H9 (cell line): ENCODE data around the gene PLD1. TPM values are rescaled to one million over a fixed set of nuclear protein-coding genes. Genes with fewer than 3 reads are reported as not detected.

Experiments
- DNase-seq: peaks from one replicate; pipeline ENCODE4 v3.0.0-alpha.2; 2017
- H2AFZ ChIP-seq: one replicate; pipeline ENCODE4 v1.6.1; 2013; ENCODE audit warnings: mild to moderate bottlenecking, low read length, control low read depth, moderate library complexity
- H2AK5ac ChIP-seq: 2 replicates; pipeline ENCODE4 v1.6.1; 2013; ENCODE audit warnings: low read length, control low read depth, mixed read lengths; ENCODE audit not compliant: insufficient read length
- H2BK120ac ChIP-seq: one replicate; pipeline ENCODE4 v1.6.1; 2013; ENCODE audit warnings: low read depth, mild to moderate bottlenecking, low read length, control low read depth, inconsistent platforms; ENCODE audit not compliant: poor library complexity, severe bottlenecking
- H2BK12ac ChIP-seq: 2 replicates; pipeline ENCODE4 v1.6.1; 2013; ENCODE audit warnings: low read length, control low read depth, mixed read lengths, low read depth; ENCODE audit not compliant: insufficient read length
- H2BK15ac ChIP-seq: 2 replicates; pipeline ENCODE4 v1.6.1; 2013; ENCODE audit warnings: low read depth, low read length, control low read depth
- H2BK20ac ChIP-seq: one replicate; pipeline ENCODE4 v1.6.1; 2013; ENCODE audit warnings: low read depth, mild to moderate bottlenecking, low read length, control low read depth, inconsistent platforms; ENCODE audit not compliant: poor library complexity, severe bottlenecking
- H2BK5ac ChIP-seq: 2 replicates; pipeline ENCODE4 v1.6.1; 2013; ENCODE audit warnings: low read length, control low read depth, mixed read lengths; ENCODE audit not compliant: insufficient read length
- H3K14ac ChIP-seq: 2 replicates; pipeline ENCODE4 v1.6.1; 2013; ENCODE audit warnings: low read length, control low read depth; ENCODE audit not compliant: insufficient read depth
- H3K18ac ChIP-seq: 2 replicates; pipeline ENCODE4 v1.6.1; 2013; ENCODE audit warnings: low read depth, mild to moderate bottlenecking, mixed read lengths, low read length, control low read depth; ENCODE audit not compliant: insufficient read length
- H3K23ac ChIP-seq: 2 replicates; pipeline ENCODE4 v1.6.1; 2013; ENCODE audit warnings: low read length, control low read depth, mixed read lengths, low read depth; ENCODE audit not compliant: insufficient read length
- H3K23me2 ChIP-seq: 2 replicates; pipeline ENCODE4 v1.6.1; 2013; ENCODE audit warnings: low read depth, mild to moderate bottlenecking, mixed read lengths, low read length, control low read depth; ENCODE audit not compliant: insufficient read length, poor library complexity, severe bottlenecking
- H3K27ac ChIP-seq: 2 replicates; pipeline ENCODE4 v1.5.1; 2013; ENCODE audit warnings: low read length, control low read depth, mixed read lengths, low read depth; ENCODE audit not compliant: insufficient read length
- H3K27me3 ChIP-seq: 2 replicates; pipeline ENCODE4 v1.6.1; 2013; ENCODE audit warnings: low read length, control low read depth, inconsistent platforms; ENCODE audit not compliant: insufficient read depth
- H3K4ac ChIP-seq: 2 replicates; pipeline ENCODE4 v1.6.1; 2013; ENCODE audit warnings: low read depth, mild to moderate bottlenecking, control low read depth, inconsistent platforms, low read length, moderate library complexity
- H3K4me1 ChIP-seq: 2 replicates; pipeline ENCODE4 v1.6.1; 2013; ENCODE audit warnings: low read length, control low read depth, inconsistent platforms; ENCODE audit not compliant: insufficient read depth
- H3K4me2 ChIP-seq: 2 replicates; pipeline ENCODE4 v1.6.1; 2013; ENCODE audit warnings: low read length, control low read depth, mixed read lengths; ENCODE audit not compliant: insufficient read length, insufficient read depth
- H3K56ac ChIP-seq: 2 replicates; pipeline ENCODE4 v1.6.1; 2013; ENCODE audit warnings: low read depth, mild to moderate bottlenecking, mixed read lengths, low read length, control low read depth; ENCODE audit not compliant: insufficient read length
- H3K79me1 ChIP-seq: 2 replicates; pipeline ENCODE4 v1.6.1; 2013; ENCODE audit warnings: low read depth, mild to moderate bottlenecking, moderate library complexity, low read length, control low read depth, inconsistent platforms; ENCODE audit not compliant: insufficient read depth, poor library complexity, severe bottlenecking
- H3K79me2 ChIP-seq: 2 replicates; pipeline ENCODE4 v1.6.1; 2013; ENCODE audit warnings: low read length, control low read depth, inconsistent platforms; ENCODE audit not compliant: insufficient read depth
- H3K9ac ChIP-seq: 2 replicates; pipeline ENCODE4 v1.6.1; 2013; ENCODE audit warnings: low read length, control low read depth, mixed read lengths; ENCODE audit not compliant: insufficient read length; ENCODE audit errors: extremely low read depth
- H3K9me3 ChIP-seq: one replicate; pipeline ENCODE4 v1.6.1; 2013; ENCODE audit warnings: low read depth, low read length, inconsistent platforms; ENCODE audit not compliant: control insufficient read depth
- H3T11ph ChIP-seq: one replicate; pipeline ENCODE4 v1.6.1; 2013; ENCODE audit warnings: mild to moderate bottlenecking, low read length, control low read depth, inconsistent platforms
- H4K20me1 ChIP-seq: one replicate; pipeline ENCODE4 v1.6.1; 2013; ENCODE audit not compliant: control insufficient read depth, insufficient read length, insufficient read depth
- H4K5ac ChIP-seq: 2 replicates; pipeline ENCODE4 v1.6.1; 2013; ENCODE audit warnings: low read depth, mild to moderate bottlenecking, mixed read lengths, low read length, control low read depth; ENCODE audit not compliant: insufficient read length
- H4K8ac ChIP-seq: replicated peaks from 2 replicates; pipeline ENCODE4 v1.6.1; 2013; ENCODE audit warnings: low read length, control low read depth, mixed read lengths, low read depth; ENCODE audit not compliant: insufficient read length
- H4K91ac ChIP-seq: 2 replicates; pipeline ENCODE4 v1.6.1; 2013; ENCODE audit warnings: low read depth, mild to moderate bottlenecking, moderate library complexity, mixed read lengths, low read length, control low read depth; ENCODE audit not compliant: insufficient read length
- H3K27ac Mint-ChIP-seq, 3 experiments: 2 replicates in 2 of 3; 3 replicates in 1 of 3; pipeline ENCODE4 v1.8.0; 2020 to 2021; ENCODE audit warnings: mixed read lengths in 3 of 3, mild to moderate bottlenecking in 1 of 3, moderate library complexity in 1 of 3
- H3K27me3 Mint-ChIP-seq: 2 replicates; pipeline ENCODE4 v1.8.0; 2021; ENCODE audit warnings: low read depth, mild to moderate bottlenecking, moderate library complexity, mixed read lengths
- H3K36me3 Mint-ChIP-seq, 3 experiments: 2 replicates in 2 of 3; 3 replicates in 1 of 3; pipeline ENCODE4 v1.8.0; 2020 to 2021; ENCODE audit warnings: low read depth in 3 of 3, mixed read lengths in 3 of 3; ENCODE audit not compliant: insufficient read depth in 1 of 3
- H3K4me1 Mint-ChIP-seq, 2 experiments: 2 replicates each; pipeline ENCODE4 v1.8.0; 2020; ENCODE audit warnings: mixed read lengths in 2 of 2
- H3K4me3 Mint-ChIP-seq, 2 experiments: 2 replicates in 1 of 2; 3 replicates in 1 of 2; pipeline ENCODE4 v1.8.0; 2020 to 2021; ENCODE audit warnings: mild to moderate bottlenecking in 2 of 2, mixed read lengths in 2 of 2, moderate library complexity in 1 of 2
- H3K9me3 Mint-ChIP-seq, 2 experiments: 2 replicates in 1 of 2; 3 replicates in 1 of 2; pipeline ENCODE4 v1.8.0; 2020; ENCODE audit warnings: mild to moderate bottlenecking in 2 of 2, mixed read lengths in 2 of 2, moderate library complexity in 1 of 2
- WGBS: extraction: QIAGEN DNeasy Blood & Tissue Kit; methylation state at CpG from one replicate; pipeline ENCODE4 v1.1.7; 2013; ENCODE audit warnings: missing lambda C conversion rate, low lambda C conversion rate, mixed read lengths; ENCODE audit not compliant: insufficient read length; ENCODE audit errors: extremely low coverage; 5-methylcytosine and 5-hydroxymethylcytosine counted together
- total RNA-seq: library from RNA; stranded (reverse); gene quantifications from 2 replicates; pipeline ENCODE4 v1.2.1, GENCODE V29; 2021
- TF ChIP-seq, protein P1 (sequence below): fragments of 200-600 bp; sonication (generic); conservative IDR thresholded peaks from 3 replicates; pipeline ENCODE4 v1.8.0; 2021; ENCODE audit warnings: antibody characterized with exemption, mild to moderate bottlenecking

The PLD1 gene
- total RNA-seq, 1 experiment from 2014 or later = 1.8 TPM

GRCh38 chr3:171755656-171756055, 54.6 kb downstream of the PLD1 start:
- Histone ChIP-seq H3K14ac (no peak overlapping the region), H2BK15ac (no peak overlapping the region), H3K23ac (no peak overlapping the region), H4K91ac (no peak overlapping the region), H3K18ac (no peak overlapping the region), H3K79me1 (no peaks in the 10 kb centered on the region), H3K4me2 (no peak overlapping the region), H2BK5ac (no peak overlapping the region), H3K23me2 (no peaks in the 10 kb centered on the region), H3K27me3 (no peaks in the 10 kb centered on the region), H2AK5ac (no peak overlapping the region), H3K9ac (no peak overlapping the region), H2BK12ac (no peak overlapping the region), H2BK120ac (no peak overlapping the region), H3K4me1 (no peaks in the 10 kb centered on the region), H2AFZ (no peak overlapping the region), H4K20me1 (no peaks in the 10 kb centered on the region), H3T11ph (no peak overlapping the region), H3K27ac (no peak overlapping the region), H3K56ac (no peak overlapping the region), H2BK20ac (no peak overlapping the region), H4K5ac (no peak overlapping the region), H3K9me3 (no peaks in the 10 kb centered on the region), H3K4ac (no peak overlapping the region), H3K79me2 (no peaks in the 10 kb centered on the region), H4K8ac (no peak overlapping the region)
- TF ChIP-seq, protein P1, sequence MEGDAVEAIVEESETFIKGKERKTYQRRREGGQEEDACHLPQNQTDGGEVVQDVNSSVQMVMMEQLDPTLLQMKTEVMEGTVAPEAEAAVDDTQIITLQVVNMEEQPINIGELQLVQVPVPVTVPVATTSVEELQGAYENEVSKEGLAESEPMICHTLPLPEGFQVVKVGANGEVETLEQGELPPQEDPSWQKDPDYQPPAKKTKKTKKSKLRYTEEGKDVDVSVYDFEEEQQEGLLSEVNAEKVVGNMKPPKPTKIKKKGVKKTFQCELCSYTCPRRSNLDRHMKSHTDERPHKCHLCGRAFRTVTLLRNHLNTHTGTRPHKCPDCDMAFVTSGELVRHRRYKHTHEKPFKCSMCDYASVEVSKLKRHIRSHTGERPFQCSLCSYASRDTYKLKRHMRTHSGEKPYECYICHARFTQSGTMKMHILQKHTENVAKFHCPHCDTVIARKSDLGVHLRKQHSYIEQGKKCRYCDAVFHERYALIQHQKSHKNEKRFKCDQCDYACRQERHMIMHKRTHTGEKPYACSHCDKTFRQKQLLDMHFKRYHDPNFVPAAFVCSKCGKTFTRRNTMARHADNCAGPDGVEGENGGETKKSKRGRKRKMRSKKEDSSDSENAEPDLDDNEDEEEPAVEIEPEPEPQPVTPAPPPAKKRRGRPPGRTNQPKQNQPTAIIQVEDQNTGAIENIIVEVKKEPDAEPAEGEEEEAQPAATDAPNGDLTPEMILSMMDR = no peak
- WGBS = no CpG with 5 or more reads among the region's 1 CpG
- no peak overlapping the region for H3K27ac Mint-ChIP-seq
- DNase-seq = no peak
- no peaks in the 10 kb centered on the region for H3K27me3 Mint-ChIP-seq
- H3K4me3 Mint-ChIP-seq = no peak overlapping the region
- no peaks in the 10 kb centered on the region for H3K36me3 Mint-ChIP-seq
- no peaks in the 10 kb centered on the region for H3K9me3 Mint-ChIP-seq
- H3K4me1 Mint-ChIP-seq = peaks cover 0 to 4% of the 10 kb centered on the region in 2 experiments; a peak in 2 of 4 replicates
